Endothelial cell of umbilical vein (primary cell): ENCODE results near the gene TMPRSS4. TPM values are rescaled to one million over a fixed set of nuclear protein-coding genes. Genes with fewer than 3 reads are reported as not detected.

Experiments used
- BruUV-seq: library from RNA; stranded (reverse); fragments of 400-500 nt; replicated peaks from 2 replicates; lab custom pipeline; 2021; lab: Mats Ljungman, UMichigan
- CTCF ChIA-PET: fragments of 300-600, 350-600 bp; sonication (Branson Sonifier 250); formaldehyde crosslinking; loops from one replicate; lab custom pipeline; 2021; ENCODE audit warnings: antibody characterized with exemption, inconsistent platforms; lab: Charles Lee
- POLR2A ChIA-PET: fragments of 300-600, 350-600 bp; sonication (Branson Sonifier 250); formaldehyde crosslinking; loops from one replicate; lab custom pipeline; 2021; ENCODE audit warnings: antibody characterized with exemption, inconsistent platforms; lab: Charles Lee
- DNase-seq: peaks from one replicate; pipeline ENCODE4 v3.0.0-alpha.2; 2011; ENCODE audit warnings: low read depth, low spot score
- FAIRE-seq: peaks from 2 replicates; lab custom pipeline; 2011; peaks lifted over from hg19 to GRCh38; lab: Jason Lieb, UNC
- H2AFZ ChIP-seq: 2 replicates; pipeline ENCODE4 v1.6.0; 2012; ENCODE audit warnings: low read depth, low read length, control low read depth, inconsistent platforms
- H3K27ac ChIP-seq: 2 replicates; pipeline ENCODE4 v1.5.1; 2011; ENCODE audit warnings: low read depth, mild to moderate bottlenecking, control low read depth, low read length, moderate library complexity; ENCODE audit not compliant: insufficient read depth
- H3K27me3 ChIP-seq, 2 experiments: 2 replicates each; pipeline versions ENCODE4 v1.6.0 to v1.6.1; 2011; ENCODE audit warnings: low read length in 2 of 2, mixed read lengths in 1 of 2; ENCODE audit not compliant: control insufficient read depth in 2 of 2, insufficient read depth in 2 of 2
- H3K36me3 ChIP-seq, 2 experiments: 2 replicates in 1 of 2; 3 replicates in 1 of 2; pipeline ENCODE4 v1.5.1; 2011; ENCODE audit warnings: low read length in 2 of 2, mild to moderate bottlenecking in 1 of 2, moderate library complexity in 1 of 2; ENCODE audit not compliant: control insufficient read depth in 2 of 2, insufficient read depth in 2 of 2; ENCODE audit errors: extremely low read depth in 1 of 2
- H3K4me1 ChIP-seq: 3 replicates; pipeline ENCODE4 v1.5.1; 2011; ENCODE audit warnings: mild to moderate bottlenecking, low read length; ENCODE audit not compliant: control insufficient read depth, insufficient read depth; ENCODE audit errors: extremely low read depth
- H3K4me2 ChIP-seq: 2 replicates; pipeline ENCODE4 v1.6.1; 2011; ENCODE audit warnings: low read length, control low read depth, mixed read lengths; ENCODE audit not compliant: insufficient read depth
- H3K4me3 ChIP-seq, 3 experiments: fragments of 200-600 bp in 1 of 3; sonication (generic), shearing (Covaris generic) in 1 of 3; replicated peaks in 1 of 3; 2 replicates each; pipeline ENCODE4 v1.5.1; 2011 to 2016; ENCODE audit warnings: control low read depth in 3 of 3, low read length in 3 of 3, mild to moderate bottlenecking in 2 of 3, inconsistent platforms in 1 of 3, low read depth in 1 of 3, moderate library complexity in 1 of 3; ENCODE audit not compliant: insufficient read depth in 1 of 3
- H3K79me2 ChIP-seq: 2 replicates; pipeline ENCODE4 v1.6.0; 2012; ENCODE audit warnings: low read length, inconsistent platforms; ENCODE audit not compliant: control insufficient read depth, insufficient read depth
- H3K9ac ChIP-seq: replicated peaks from 2 replicates; pipeline ENCODE3; 2011; ENCODE audit warnings: low read length, control low read depth; ENCODE audit not compliant: insufficient read depth; ENCODE audit errors: extremely low read depth
- H3K9me1 ChIP-seq: replicated peaks from 3 replicates; pipeline ENCODE4 v1.6.0; 2011; ENCODE audit warnings: mild to moderate bottlenecking, low read length; ENCODE audit not compliant: control insufficient read depth, insufficient read depth; ENCODE audit errors: extremely low read depth
- H3K9me3 ChIP-seq: replicated peaks from 2 replicates; pipeline ENCODE4 v1.5.1; 2012; ENCODE audit warnings: low read length, inconsistent platforms; ENCODE audit not compliant: control insufficient read depth, insufficient read depth
- H4K20me1 ChIP-seq: replicated peaks from 2 replicates; pipeline ENCODE3; 2011; ENCODE audit warnings: mild to moderate bottlenecking, low read length; ENCODE audit not compliant: control insufficient read depth, insufficient read depth; ENCODE audit errors: extremely low read depth
- EZH2 ChIP-seq: IDR thresholded peaks from 2 replicates; pipeline ENCODE4 v1.6.1; 2012; ENCODE audit warnings: borderline replicate concordance, low read depth, mild to moderate bottlenecking, moderate library complexity, low read length, inconsistent platforms; ENCODE audit not compliant: severe bottlenecking
- FOS ChIP-seq: IDR thresholded peaks from 2 replicates; pipeline ENCODE4 v1.6.1; 2011; ENCODE audit warnings: mild to moderate bottlenecking, low read length, moderate library complexity, borderline replicate concordance; ENCODE audit not compliant: insufficient read depth
- GATA2 ChIP-seq: IDR thresholded peaks from 2 replicates; pipeline ENCODE4 v1.7.0; 2011; ENCODE audit warnings: low read depth, mild to moderate bottlenecking, moderate library complexity, mixed read lengths, low read length; ENCODE audit not compliant: insufficient read length, insufficient read depth
- JUN ChIP-seq: IDR thresholded peaks from 2 replicates; pipeline ENCODE4 v1.6.1; 2011; ENCODE audit warnings: borderline replicate concordance, low read depth; ENCODE audit not compliant: insufficient read length, insufficient read depth
- MYC ChIP-seq: IDR thresholded peaks from one replicate; pipeline ENCODE4 v1.6.1; 2011; ENCODE audit warnings: mild to moderate bottlenecking, low read depth, low read length
- POLR2A ChIP-seq: IDR thresholded peaks from 2 replicates; pipeline ENCODE4 v1.6.1; 2012; ENCODE audit warnings: low read depth, mild to moderate bottlenecking, control low read depth, low read length
- POLR2AphosphoS5 ChIP-seq: IDR thresholded peaks from 2 replicates; pipeline ENCODE4 v1.6.1; 2012; ENCODE audit warnings: low read depth, mild to moderate bottlenecking, control low read depth, low read length, moderate library complexity; ENCODE audit not compliant: insufficient read depth
- dilution Hi-C: fragments of 300-500 bp; cut with MboI; formaldehyde crosslinking; loops from one replicate; pipeline ENCODE4 v1.15.0; 2019; ENCODE audit warnings: low sequenced_read_pairs; ENCODE audit not compliant: extremely low pct_ligation_motif_present
- intact Hi-C: fragments of 100-400 bp; cut with micrococcal nuclease; formaldehyde crosslinking; loops from one replicate; pipeline ENCODE4 v1.10.0; 2022
- polyA plus RNA-seq, 4 experiments: library from polyadenylated mRNA; depleted of rRNA in 3 of 4; stranded (reverse) in 3 of 4; unstranded in 1 of 4; fragments of >200 nt; gene quantifications; 2 replicates each; pipeline versions ENCODE4 v1.2.1 to v1.2.3, GENCODE V29; 2011 to 2012; ENCODE audit warnings: missing spikeins in 1 of 4
- total RNA-seq: library from RNA; stranded (reverse); gene quantifications from 2 replicates; pipeline ENCODE4 v1.2.3, GENCODE V29; 2021
- TF ChIP-seq, protein P1 (sequence below), 2 donors: IDR thresholded peaks; 1 replicate in 1 of 2; 2 replicates in 1 of 2; pipeline ENCODE4 v1.5.1; 2011; ENCODE audit warnings: low read length in 2 of 2, mild to moderate bottlenecking in 2 of 2, moderate library complexity in 2 of 2, control low read depth in 1 of 2, inconsistent platforms in 1 of 2, low read depth in 1 of 2; ENCODE audit not compliant: insufficient read depth in 1 of 2; ENCODE audit errors: extremely low read depth in 1 of 2
- TF ChIP-seq, protein P2 (sequence below): IDR thresholded peaks from 2 replicates; pipeline ENCODE4 v1.6.1; 2011; ENCODE audit not compliant: insufficient read depth, insufficient read length

Gene TMPRSS4
- total and polyA plus RNA-seq, 2 donors (not counting 3 experiments of a cell fraction or from before 2014, with no cell fraction given) = not detected

DNA sequence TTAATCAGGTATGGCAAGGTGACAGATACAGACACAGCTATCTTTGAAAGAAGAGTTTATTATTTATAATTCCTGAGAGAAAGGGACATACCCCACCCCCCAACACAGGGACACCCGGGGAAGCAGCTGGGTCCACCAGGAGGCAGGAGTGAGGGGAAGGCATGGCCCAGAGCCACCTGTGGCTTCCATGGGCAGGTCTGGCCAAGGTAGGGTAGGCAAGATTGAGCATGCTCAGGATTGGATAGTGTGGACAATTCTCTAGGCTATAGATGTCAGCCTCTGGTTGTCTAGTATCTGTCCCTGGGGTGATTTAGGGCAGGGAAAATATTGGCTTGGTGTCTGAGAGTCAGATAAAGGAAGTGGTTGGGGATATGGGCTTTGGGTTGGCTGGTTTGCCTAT lies 37.4 kb downstream of the TMPRSS4 start:
- CTCF ChIA-PET = interaction anchor here (0.8 to 0.9 kb wide), 2 partner anchors 57 to 84 kb away, joined by 3 to 4 read pairs; no protein-coding TSS in a partner anchor
- no peak for FAIRE-seq

DNA sequence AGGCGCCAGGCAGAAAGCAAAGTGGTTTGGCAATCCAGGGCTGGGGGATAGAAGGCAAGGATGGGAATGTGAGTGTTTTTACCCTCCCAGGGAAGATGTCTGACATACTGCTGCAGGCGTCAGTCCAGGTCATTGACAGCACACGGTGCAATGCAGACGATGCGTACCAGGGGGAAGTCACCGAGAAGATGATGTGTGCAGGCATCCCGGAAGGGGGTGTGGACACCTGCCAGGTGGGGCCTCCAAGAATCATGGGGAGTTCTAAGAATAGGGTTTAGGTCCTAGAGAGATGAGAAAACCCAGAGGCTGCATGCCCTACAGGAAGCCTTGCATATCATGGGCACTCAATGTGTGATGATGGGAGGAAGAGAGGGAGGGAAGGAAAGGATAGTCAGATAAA lies 38.2 kb downstream of the TMPRSS4 start:
- H3K27me3 ChIP-seq = peaks cover 6 to 13% of the 10 kb centered on the region in 2 experiments
- no peaks in the 10 kb centered on the region for H4K20me1 ChIP-seq
- H3K4me1 ChIP-seq = no peaks in the 10 kb centered on the region
- POLR2A ChIA-PET = no interaction called here
- H3K9ac ChIP-seq = no peak overlapping the region
- no peak overlapping the region for H3K27ac ChIP-seq
- no peak overlapping the region for H3K4me2 ChIP-seq
- no peak for TF ChIP-seq FOS
- no peak for TF ChIP-seq POLR2A
- no peak for TF ChIP-seq POLR2AphosphoS5
- no peak for TF ChIP-seq GATA2
- TF ChIP-seq, protein P1, sequence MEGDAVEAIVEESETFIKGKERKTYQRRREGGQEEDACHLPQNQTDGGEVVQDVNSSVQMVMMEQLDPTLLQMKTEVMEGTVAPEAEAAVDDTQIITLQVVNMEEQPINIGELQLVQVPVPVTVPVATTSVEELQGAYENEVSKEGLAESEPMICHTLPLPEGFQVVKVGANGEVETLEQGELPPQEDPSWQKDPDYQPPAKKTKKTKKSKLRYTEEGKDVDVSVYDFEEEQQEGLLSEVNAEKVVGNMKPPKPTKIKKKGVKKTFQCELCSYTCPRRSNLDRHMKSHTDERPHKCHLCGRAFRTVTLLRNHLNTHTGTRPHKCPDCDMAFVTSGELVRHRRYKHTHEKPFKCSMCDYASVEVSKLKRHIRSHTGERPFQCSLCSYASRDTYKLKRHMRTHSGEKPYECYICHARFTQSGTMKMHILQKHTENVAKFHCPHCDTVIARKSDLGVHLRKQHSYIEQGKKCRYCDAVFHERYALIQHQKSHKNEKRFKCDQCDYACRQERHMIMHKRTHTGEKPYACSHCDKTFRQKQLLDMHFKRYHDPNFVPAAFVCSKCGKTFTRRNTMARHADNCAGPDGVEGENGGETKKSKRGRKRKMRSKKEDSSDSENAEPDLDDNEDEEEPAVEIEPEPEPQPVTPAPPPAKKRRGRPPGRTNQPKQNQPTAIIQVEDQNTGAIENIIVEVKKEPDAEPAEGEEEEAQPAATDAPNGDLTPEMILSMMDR (IDR thresholded peaks at IDR 0.05; ENCODE audit: extremely low read depth in 1 of 2, insufficient read depth in 1 of 2, low read depth in 1 of 2, low read length in 2 of 2) = no peak
- no peak for TF ChIP-seq MYC
- intact Hi-C loops (no loop called here), dilution Hi-C loops (no loop called here)
- CTCF ChIA-PET = no interaction called here
- H3K36me3 ChIP-seq = no peaks in the 10 kb centered on the region
- FAIRE-seq = no peak
- H3K9me3 ChIP-seq = no peaks in the 10 kb centered on the region
- no peak for DNase-seq
- H3K4me3 ChIP-seq = no peak overlapping the region
- H3K79me2 ChIP-seq = no peaks in the 10 kb centered on the region
- no peaks in the 10 kb centered on the region for H3K9me1 ChIP-seq
- H2AFZ ChIP-seq = no peak overlapping the region
- BruUV-seq = no TSS peak

More for the DNA sequence above, 37.4 kb downstream of the TMPRSS4 start:
- intact Hi-C loops (no loop called here), dilution Hi-C loops (no loop called here)
- Histone ChIP-seq H4K20me1 (no peaks in the 10 kb centered on the region), H3K9me1 (no peaks in the 10 kb centered on the region), H3K4me2 (no peak overlapping the region), H3K9ac (no peak overlapping the region), H3K36me3 (no peaks in the 10 kb centered on the region), H3K27me3 (peaks cover 5 to 6% of the 10 kb centered on the region in 2 experiments), H3K9me3 (no peaks in the 10 kb centered on the region), H3K4me3 (no peak overlapping the region), H3K79me2 (no peaks in the 10 kb centered on the region), H3K27ac (no peak overlapping the region), H2AFZ (no peak overlapping the region), H3K4me1 (no peaks in the 10 kb centered on the region)
- no TSS peak for BruUV-seq
- no peak for TF ChIP-seq EZH2
- TF ChIP-seq, protein P1 (IDR thresholded peaks at IDR 0.05; ENCODE audit: extremely low read depth in 1 of 2, insufficient read depth in 1 of 2, low read depth in 1 of 2, low read length in 2 of 2) = no peak
- TF ChIP-seq JUN = no peak
- TF ChIP-seq GATA2 = no peak
- TF ChIP-seq, protein P2, sequence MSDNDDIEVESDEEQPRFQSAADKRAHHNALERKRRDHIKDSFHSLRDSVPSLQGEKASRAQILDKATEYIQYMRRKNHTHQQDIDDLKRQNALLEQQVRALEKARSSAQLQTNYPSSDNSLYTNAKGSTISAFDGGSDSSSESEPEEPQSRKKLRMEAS = no peak
- POLR2A ChIA-PET = no interaction called here
- no peak for DNase-seq
